SK-N-MC (cell line): Measurements from ENCODE around the gene EML2.

Experiments
- EZH2 ChIP-seq: fragments of 200-600 bp; sonication (generic); IDR thresholded peaks from one replicate; pipeline ENCODE4 v1.6.1; 2017; ENCODE audit warnings: antibody characterized with exemption
- POLR2AphosphoS5 ChIP-seq: IDR thresholded peaks from 2 replicates; pipeline ENCODE4 v1.6.1; 2012; ENCODE audit warnings: mild to moderate bottlenecking, low read depth, low read length, borderline replicate concordance

DNA sequence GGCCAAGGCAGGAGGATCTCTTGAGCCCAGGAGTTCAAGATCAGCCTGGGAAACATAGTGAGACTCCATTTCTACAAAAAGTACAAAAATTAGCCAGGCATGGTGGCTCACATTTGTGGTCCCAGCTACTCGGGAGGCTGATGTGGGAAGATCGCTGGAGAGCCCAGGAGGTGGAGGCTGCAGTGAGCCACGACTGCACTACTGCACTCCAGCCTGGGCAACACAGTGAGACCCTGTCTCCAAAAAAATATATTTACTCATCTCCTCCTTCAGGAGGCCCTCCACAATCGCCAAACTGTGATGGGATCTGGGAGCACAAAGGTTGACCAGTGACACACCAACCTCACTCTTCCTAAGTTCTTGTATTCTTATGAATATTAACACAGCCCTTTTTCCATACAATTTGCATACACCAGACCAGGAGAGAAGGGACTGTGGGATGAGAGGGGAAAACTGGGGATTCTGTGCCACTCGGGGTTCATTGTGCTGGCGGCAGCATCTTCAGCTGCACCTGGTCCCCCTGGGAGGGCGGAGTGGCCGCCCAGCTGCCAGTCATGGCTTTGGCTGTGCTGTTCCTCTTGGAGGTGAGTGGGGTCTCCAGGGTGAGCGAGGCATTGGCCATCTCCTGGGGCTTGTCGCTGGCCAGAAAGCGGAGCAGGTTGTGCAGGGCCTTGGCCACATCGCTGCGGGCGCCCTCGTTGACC lies 48.7 kb downstream of the EML2 start:
- TF ChIP-seq EZH2: no peak
- no peak for TF ChIP-seq POLR2AphosphoS5
